Osteocyte (in vitro differentiated cells): Measurements from ENCODE around the gene FBXW4. TPM values are rescaled to one million over a fixed set of nuclear protein-coding genes. Genes with fewer than 3 reads are reported as not detected.

ENCODE experiments used
- DNase-seq: peaks from one replicate; pipeline ENCODE4 v3.0.0; 2021; ENCODE audit warnings: mixed read lengths; ENCODE audit not compliant: unreplicated experiment; ENCODE audit errors: extremely low spot score
- H3K27ac Mint-ChIP-seq: one replicate; pipeline ENCODE4 v1.8.0; 2021; ENCODE audit warnings: mild to moderate bottlenecking, mixed read lengths; ENCODE audit not compliant: unreplicated experiment
- H3K27me3 Mint-ChIP-seq: one replicate; pipeline ENCODE4 v1.8.0; 2021; ENCODE audit warnings: mixed read lengths; ENCODE audit not compliant: unreplicated experiment
- H3K36me3 Mint-ChIP-seq: one replicate; pipeline ENCODE4 v1.8.0; 2021; ENCODE audit warnings: mixed read lengths; ENCODE audit not compliant: unreplicated experiment
- H3K4me1 Mint-ChIP-seq: one replicate; pipeline ENCODE4 v1.8.0; 2021; ENCODE audit warnings: mixed read lengths; ENCODE audit not compliant: unreplicated experiment
- H3K4me3 Mint-ChIP-seq: one replicate; pipeline ENCODE4 v1.8.0; 2021; ENCODE audit warnings: mild to moderate bottlenecking, moderate library complexity, mixed read lengths; ENCODE audit not compliant: unreplicated experiment
- H3K9me3 Mint-ChIP-seq: one replicate; pipeline ENCODE4 v1.8.0; 2021; ENCODE audit warnings: mixed read lengths; ENCODE audit not compliant: unreplicated experiment
- total RNA-seq: library from RNA; stranded (reverse); gene quantifications from 2 replicates; pipeline ENCODE4 v1.2.1, GENCODE V29; 2021
- TF ChIP-seq, protein P1 (sequence below): fragments of 200-600 bp; sonication (generic); IDR thresholded peaks from 2 replicates; pipeline ENCODE4 v1.5.0; 2021; ENCODE audit warnings: antibody characterized with exemption, mild to moderate bottlenecking, moderate library complexity

FBXW4 gene
- total RNA-seq, 1 donor from 2014 or later: 44.6 TPM

DNA sequence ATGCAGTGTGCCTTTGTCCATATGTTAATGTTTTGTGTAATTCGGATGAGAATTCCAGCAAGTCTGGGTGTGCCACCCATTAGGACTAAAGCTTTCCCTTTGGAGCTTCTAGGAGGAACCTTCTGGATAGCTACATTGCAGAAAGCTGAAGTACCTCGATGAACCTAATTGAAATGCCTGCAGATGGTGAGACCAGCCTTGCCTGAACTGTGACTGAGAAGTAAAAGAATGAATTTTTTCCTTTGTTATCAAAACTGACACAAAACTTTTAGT is 31.1 kb upstream of the FBXW4 start:
- no peaks in the 10 kb centered on the region for H3K9me3 Mint-ChIP-seq
- H3K27ac Mint-ChIP-seq: no peak overlapping the region
- DNase-seq: no peak
- H3K27me3 Mint-ChIP-seq: peaks cover 45% of the 10 kb centered on the region
- H3K4me1 Mint-ChIP-seq: no peaks in the 10 kb centered on the region
- no peak overlapping the region for H3K4me3 Mint-ChIP-seq
- H3K36me3 Mint-ChIP-seq: no peaks in the 10 kb centered on the region
- TF ChIP-seq, protein P1, sequence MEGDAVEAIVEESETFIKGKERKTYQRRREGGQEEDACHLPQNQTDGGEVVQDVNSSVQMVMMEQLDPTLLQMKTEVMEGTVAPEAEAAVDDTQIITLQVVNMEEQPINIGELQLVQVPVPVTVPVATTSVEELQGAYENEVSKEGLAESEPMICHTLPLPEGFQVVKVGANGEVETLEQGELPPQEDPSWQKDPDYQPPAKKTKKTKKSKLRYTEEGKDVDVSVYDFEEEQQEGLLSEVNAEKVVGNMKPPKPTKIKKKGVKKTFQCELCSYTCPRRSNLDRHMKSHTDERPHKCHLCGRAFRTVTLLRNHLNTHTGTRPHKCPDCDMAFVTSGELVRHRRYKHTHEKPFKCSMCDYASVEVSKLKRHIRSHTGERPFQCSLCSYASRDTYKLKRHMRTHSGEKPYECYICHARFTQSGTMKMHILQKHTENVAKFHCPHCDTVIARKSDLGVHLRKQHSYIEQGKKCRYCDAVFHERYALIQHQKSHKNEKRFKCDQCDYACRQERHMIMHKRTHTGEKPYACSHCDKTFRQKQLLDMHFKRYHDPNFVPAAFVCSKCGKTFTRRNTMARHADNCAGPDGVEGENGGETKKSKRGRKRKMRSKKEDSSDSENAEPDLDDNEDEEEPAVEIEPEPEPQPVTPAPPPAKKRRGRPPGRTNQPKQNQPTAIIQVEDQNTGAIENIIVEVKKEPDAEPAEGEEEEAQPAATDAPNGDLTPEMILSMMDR: no peak

DNA sequence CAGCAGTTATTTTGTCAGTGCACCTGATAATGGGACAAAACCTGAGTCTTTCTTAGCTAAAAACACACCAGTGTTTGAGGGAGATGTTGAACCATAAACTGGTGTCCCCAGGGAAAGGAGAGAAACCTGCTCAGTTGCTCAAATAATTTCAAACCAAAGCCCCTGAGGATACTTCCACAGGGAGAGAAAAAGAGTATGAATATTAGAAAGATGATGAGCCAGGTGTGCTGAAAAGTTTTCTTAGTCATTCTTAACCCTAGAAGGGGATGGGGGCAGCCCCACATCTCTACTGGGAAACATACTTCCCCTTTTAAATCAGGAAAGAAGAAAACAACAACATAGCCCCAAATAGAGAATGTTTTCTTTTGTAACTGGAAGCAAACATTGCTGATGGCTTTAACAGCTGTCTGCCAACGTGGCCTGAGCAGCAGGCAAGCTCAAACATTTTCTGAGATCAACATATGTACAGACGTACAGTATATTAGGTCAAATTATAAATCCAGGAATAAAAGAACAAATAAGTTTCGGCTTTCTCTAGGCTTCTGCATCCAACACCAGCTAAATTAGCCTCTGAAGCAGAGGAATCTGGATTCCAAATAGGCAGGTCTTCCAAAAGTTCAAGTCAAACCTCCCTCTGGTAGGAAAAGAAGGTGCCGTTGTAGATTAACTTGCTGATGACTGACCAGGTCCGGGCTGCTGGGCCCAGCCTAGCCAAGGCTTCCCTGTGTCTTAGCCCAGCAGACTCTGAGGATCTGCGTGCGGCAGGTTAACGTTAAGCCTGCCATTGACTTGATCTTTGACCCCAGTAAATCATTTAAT is 30.5 kb upstream of the FBXW4 start:
- H3K27me3 Mint-ChIP-seq: peaks cover 45% of the 10 kb centered on the region
- no peaks in the 10 kb centered on the region for H3K36me3 Mint-ChIP-seq
- no peak for DNase-seq
- no peaks in the 10 kb centered on the region for H3K4me1 Mint-ChIP-seq
- H3K9me3 Mint-ChIP-seq: no peaks in the 10 kb centered on the region
- no peak overlapping the region for H3K27ac Mint-ChIP-seq
- TF ChIP-seq, protein P1: no peak
- no peak overlapping the region for H3K4me3 Mint-ChIP-seq

DNA sequence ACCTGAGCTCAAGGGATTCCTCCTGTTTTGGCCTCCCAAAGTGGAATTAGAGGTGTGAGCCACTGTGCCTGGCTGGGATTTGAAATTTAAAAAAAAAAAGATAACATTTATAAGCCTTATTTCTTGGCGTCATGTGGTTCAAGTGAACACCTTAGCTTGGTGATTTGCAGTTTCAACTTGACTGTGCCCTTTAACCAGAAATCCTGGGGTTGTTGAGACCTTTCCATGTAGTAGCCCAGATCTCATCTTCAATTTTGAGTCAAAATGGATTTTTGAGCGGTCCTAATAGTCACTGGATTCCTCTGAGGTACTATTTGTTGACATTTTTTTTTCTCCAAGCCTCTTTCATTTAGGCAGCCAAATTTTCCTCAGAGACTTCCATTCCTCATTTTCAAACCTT is 29.5 kb upstream of the FBXW4 start:
- TF ChIP-seq, protein P1: no peak
- H3K36me3 Mint-ChIP-seq: no peaks in the 10 kb centered on the region
- H3K27me3 Mint-ChIP-seq: peaks cover 46% of the 10 kb centered on the region
- H3K27ac Mint-ChIP-seq: no peak overlapping the region
- no peak overlapping the region for H3K4me3 Mint-ChIP-seq
- no peaks in the 10 kb centered on the region for H3K9me3 Mint-ChIP-seq
- no peaks in the 10 kb centered on the region for H3K4me1 Mint-ChIP-seq
- no peak for DNase-seq

DNA sequence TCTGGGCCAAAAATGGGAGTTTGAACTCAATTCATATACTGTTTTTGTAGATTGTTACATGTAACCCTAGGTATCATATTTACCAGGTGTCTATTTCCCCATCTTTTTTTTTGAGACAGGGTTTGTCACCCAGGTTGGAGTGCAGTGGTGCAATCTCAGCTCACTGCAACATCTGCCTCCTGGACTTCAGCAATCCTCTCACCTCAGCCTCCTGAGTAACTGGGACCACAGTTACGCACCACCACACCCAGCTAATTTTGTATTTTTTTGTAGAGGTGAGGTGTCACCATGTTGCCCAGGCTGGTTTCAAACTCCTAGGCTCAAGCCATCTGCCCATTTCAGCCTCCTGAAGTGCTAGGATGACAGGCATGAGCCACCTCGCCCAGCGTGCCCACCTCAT is 28.2 kb upstream of the FBXW4 start:
- Mint-ChIP-seq H3K4me1 (no peaks in the 10 kb centered on the region), H3K27me3 (peaks cover 43% of the 10 kb centered on the region), H3K4me3 (no peak overlapping the region), H3K9me3 (no peaks in the 10 kb centered on the region), H3K27ac (no peak overlapping the region), H3K36me3 (no peaks in the 10 kb centered on the region)
- TF ChIP-seq, protein P1: no peak
- DNase-seq: no peak

DNA sequence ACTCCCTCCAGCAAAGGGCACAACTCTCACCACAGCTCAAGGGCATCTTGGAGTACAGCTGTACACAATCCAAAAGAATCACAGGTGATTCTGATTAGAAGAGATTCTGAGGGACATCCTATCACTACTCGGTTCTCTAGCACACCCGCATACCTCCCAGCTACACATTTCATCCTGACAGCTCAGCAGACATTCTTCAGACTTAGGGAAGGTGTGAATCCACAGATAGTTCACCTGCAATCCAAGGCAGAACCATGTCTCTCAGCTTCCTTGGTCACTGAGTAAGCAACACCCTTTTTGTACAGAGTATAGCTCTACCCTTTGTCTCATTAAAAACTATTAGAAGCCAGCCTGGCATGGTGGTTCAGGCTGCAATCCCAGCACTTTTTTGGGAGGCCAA is 26.8 kb upstream of the FBXW4 start:
- TF ChIP-seq, protein P1: no peak
- H3K4me3 Mint-ChIP-seq: no peak overlapping the region
- H3K4me1 Mint-ChIP-seq: no peaks in the 10 kb centered on the region
- H3K9me3 Mint-ChIP-seq: no peaks in the 10 kb centered on the region
- no peaks in the 10 kb centered on the region for H3K36me3 Mint-ChIP-seq
- DNase-seq: no peak
- no peak overlapping the region for H3K27ac Mint-ChIP-seq
- H3K27me3 Mint-ChIP-seq: peaks cover 43% of the 10 kb centered on the region
